ENCODE measurements around the gene ZFYVE28. TPM values are rescaled to one million over a fixed set of nuclear protein-coding genes. Genes with fewer than 3 reads are reported as not detected.

Gene ZFYVE28
- total and polyA plus RNA-seq, 2 donors from 2014 or later = 8.0 to 18.9 TPM

GRCh38 chr4:2399631-2400190, 18.7 kb downstream of the ZFYVE28 start:
- Histone ChIP-seq H3K9me3 (ENCODE audit: control insufficient read depth in 2 of 3, insufficient read depth in 1 of 3, low read length in 3 of 3) (no peaks in the 10 kb centered on the region), H3K4me3 (ENCODE audit: low read length in 3 of 3) (no peak overlapping the region), H3K4me1 (ENCODE audit: control insufficient read depth in 2 of 3, insufficient read depth in 2 of 3, low read depth in 1 of 3, low read length in 3 of 3) (peaks cover 0 to 9% (median 0%) of the 10 kb centered on the region in 3 donors), H3K9ac (ENCODE audit: low read length in 3 of 3) (no peak overlapping the region), H3K27me3 (ENCODE audit: control insufficient read depth, insufficient read depth, low read length) (no peaks in the 10 kb centered on the region), H3K27ac (ENCODE audit: low read depth in 2 of 2, low read length in 2 of 2) (no peak overlapping the region), H3K36me3 (ENCODE audit: control insufficient read depth in 2 of 3, insufficient read depth in 3 of 3, low read length in 3 of 3) (no peaks in the 10 kb centered on the region)
- no peak for FAIRE-seq
- no peak for TF ChIP-seq CTCF (IDR thresholded peaks at IDR 0.05; ENCODE audit: borderline replicate concordance, extremely low read depth, insufficient read depth)
- no peak for DNase-seq
- intact Hi-C loops (cut with DNase I) = no loop called here

- H3K9ac ChIP-seq (ENCODE audit: low read length in 3 of 3) = no peak overlapping the region
- FAIRE-seq (no peak), DNase-seq (peak in 1 of 5 donors; percentile 34)
- peaks cover 0 to 9% (median 0%) of the 10 kb centered on the region in 3 donors for H3K4me1 ChIP-seq (ENCODE audit: control insufficient read depth in 2 of 3, insufficient read depth in 2 of 3, low read depth in 1 of 3, low read length in 3 of 3)
- H3K4me3 ChIP-seq (ENCODE audit: low read length in 3 of 3) = no peak overlapping the region
- H3K9me3 ChIP-seq (ENCODE audit: control insufficient read depth in 2 of 3, insufficient read depth in 1 of 3, low read length in 3 of 3) = no peaks in the 10 kb centered on the region
- H3K27ac ChIP-seq (ENCODE audit: low read depth in 2 of 2, low read length in 2 of 2) = no peak overlapping the region
- no peaks in the 10 kb centered on the region for H3K27me3 ChIP-seq (ENCODE audit: control insufficient read depth, insufficient read depth, low read length)
- no peak for TF ChIP-seq CTCF (IDR thresholded peaks at IDR 0.05; ENCODE audit: borderline replicate concordance, extremely low read depth, insufficient read depth)
- intact Hi-C loops (cut with DNase I) = no loop called here
- H3K36me3 ChIP-seq (ENCODE audit: control insufficient read depth in 2 of 3, insufficient read depth in 3 of 3, low read length in 3 of 3) = no peaks in the 10 kb centered on the region
Measured at GRCh38 chr4:2399216-2399615, 19.2 kb downstream of the ZFYVE28 start.

GRCh38 chr4:2397596-2398379, 20.7 kb downstream of the ZFYVE28 start:
- Histone ChIP-seq H3K4me3 (ENCODE audit: low read length in 3 of 3) (no peak overlapping the region), H3K4me1 (ENCODE audit: control insufficient read depth in 2 of 3, insufficient read depth in 2 of 3, low read depth in 1 of 3, low read length in 3 of 3) (peaks cover 0 to 14% (median 0%) of the 10 kb centered on the region in 3 donors), H3K27me3 (ENCODE audit: control insufficient read depth, insufficient read depth, low read length) (no peaks in the 10 kb centered on the region), H3K9me3 (ENCODE audit: control insufficient read depth in 2 of 3, insufficient read depth in 1 of 3, low read length in 3 of 3) (no peaks in the 10 kb centered on the region), H3K27ac (ENCODE audit: low read depth in 2 of 2, low read length in 2 of 2) (no peak overlapping the region), H3K9ac (ENCODE audit: low read length in 3 of 3) (no peak overlapping the region), H3K36me3 (ENCODE audit: control insufficient read depth in 2 of 3, insufficient read depth in 3 of 3, low read length in 3 of 3) (no peaks in the 10 kb centered on the region)
- intact Hi-C loops (cut with DNase I) = no loop called here
- DNase-seq = peak in 1 of 5 donors; percentile 39
- no peak for TF ChIP-seq CTCF (IDR thresholded peaks at IDR 0.05; ENCODE audit: borderline replicate concordance, extremely low read depth, insufficient read depth)
- no peak for FAIRE-seq
